GM23248 (cell line): ENCODE results near the gene TGFB1.

ENCODE experiments used
- EZH2 ChIP-seq: fragments of 200-600 bp; sonication (generic); IDR thresholded peaks from 2 replicates; pipeline ENCODE4 v1.6.1; 2018; ENCODE audit warnings: antibody characterized with exemption, mild to moderate bottlenecking; ENCODE audit not compliant: insufficient read depth, poor library complexity, severe bottlenecking
- EZH2phosphoT487 ChIP-seq: fragments of 200-600 bp; sonication (generic); IDR thresholded peaks from 2 replicates; pipeline ENCODE4 v1.6.1; 2018; ENCODE audit warnings: antibody characterized with exemption, moderate library complexity, mild to moderate bottlenecking, low read depth; ENCODE audit not compliant: insufficient read depth

- TF ChIP-seq EZH2phosphoT487 (no peak), EZH2 (no peak)
Observed at GRCh38 chr19:41355035-41355434, 1.3 kb upstream of the TGFB1 start.
